K562 (cell line): ENCODE data around the gene ILF3. TPM values are rescaled to one million over a fixed set of nuclear protein-coding genes. Genes with fewer than 3 reads are reported as not detected.

Experiments
- ATAC-seq: fragments of 200-7000 bp; cut with Tn5 transposase; 3 replicates; pipeline ENCODE4 v1.9.1; 2020; ENCODE audit warnings: moderate library complexity
- BruUV-seq: library from RNA; stranded (reverse); fragments of 400-500 nt; replicated peaks from 2 replicates; lab custom pipeline; 2021; lab: Mats Ljungman, UMichigan
- CTCF ChIA-PET: fragments of 300-600 bp; formaldehyde crosslinking; extraction: SDS; loops from one replicate; lab custom pipeline; 2021; ENCODE audit warnings: low intra/inter-chr PET ratio; lab: Yijun Ruan, JAX
- POLR2A ChIA-PET: fragments of 300-600, 350-650 bp; sonication (Branson Sonifier 250); formaldehyde crosslinking; extraction: SDS; loops from one replicate; lab custom pipeline; 2021; ENCODE audit warnings: antibody characterized with exemption, inconsistent platforms; lab: Yijun Ruan, JAX
- DNase-seq, 4 experiments: peaks; one replicate each; pipeline versions ENCODE4 v3.0.0 to v3.0.0-alpha.2; 2011 to 2018; ENCODE audit warnings: low spot score in 3 of 4, mixed read lengths in 3 of 4; ENCODE audit errors: extremely low read depth in 1 of 4
- FAIRE-seq: peaks from 2 replicates; lab custom pipeline; 2011; peaks lifted over from hg19 to GRCh38; lab: Jason Lieb, UNC
- H2AFZ ChIP-seq: 2 replicates; pipeline ENCODE4 v1.6.0; 2011; ENCODE audit warnings: low read depth, low read length, control low read depth, inconsistent platforms
- H3K27ac ChIP-seq: fragments of 200-600 bp; 3 replicates; pipeline ENCODE4 v1.8.0; 2011; ENCODE audit warnings: low read depth, mild to moderate bottlenecking, control low read depth, inconsistent platforms, low read length, moderate library complexity, mixed read lengths; ENCODE audit errors: extremely low read depth
- H3K27me3 ChIP-seq, 2 experiments: fragments of 300-600 bp in 1 of 2; 2 replicates in 1 of 2; 3 replicates in 1 of 2; pipeline versions ENCODE4 v1.6.0 to v1.8.0; 2011; ENCODE audit warnings: inconsistent platforms in 2 of 2, low read length in 2 of 2, mild to moderate bottlenecking in 1 of 2, mixed read lengths in 1 of 2, moderate library complexity in 1 of 2; ENCODE audit not compliant: control insufficient read depth in 2 of 2, insufficient read depth in 2 of 2
- H3K36me3 ChIP-seq: fragments of 300-600 bp; 3 replicates; pipeline ENCODE4 v1.8.0; 2011; ENCODE audit warnings: mild to moderate bottlenecking, low read length, inconsistent platforms; ENCODE audit not compliant: control insufficient read depth, insufficient read depth
- H3K4me1 ChIP-seq, 2 experiments: fragments of 200-600 bp in 1 of 2; replicated peaks in 1 of 2; 2 replicates in 1 of 2; 3 replicates in 1 of 2; pipeline versions ENCODE4 v1.5.1 to v1.8.0; 2011; ENCODE audit warnings: inconsistent platforms in 2 of 2, low read length in 2 of 2, mild to moderate bottlenecking in 1 of 2, mixed read lengths in 1 of 2, moderate library complexity in 1 of 2; ENCODE audit not compliant: control insufficient read depth in 2 of 2, insufficient read depth in 2 of 2
- H3K4me2 ChIP-seq: 2 replicates; pipeline ENCODE4 v1.6.1; 2011; ENCODE audit warnings: low read length, control low read depth, inconsistent platforms, mixed read lengths; ENCODE audit not compliant: insufficient read depth
- H3K4me3 ChIP-seq: fragments of 200-600 bp; sonication (generic), shearing (Covaris generic); 2 replicates; pipeline ENCODE4 v1.5.1; 2016; ENCODE audit warnings: control low read depth, inconsistent platforms
- H3K79me2 ChIP-seq: fragments of 200-600 bp; 3 replicates; pipeline ENCODE4 v1.8.0; 2011; ENCODE audit warnings: low read length, inconsistent platforms; ENCODE audit not compliant: control insufficient read depth, insufficient read depth
- H3K9ac ChIP-seq, 2 experiments: 2 replicates each; pipeline versions ENCODE4 v1.6.0 to v1.6.1; 2011; ENCODE audit warnings: low read depth in 2 of 2, low read length in 2 of 2, control low read depth in 1 of 2, inconsistent platforms in 1 of 2, mild to moderate bottlenecking in 1 of 2, mixed read lengths in 1 of 2; ENCODE audit not compliant: insufficient read depth in 1 of 2
- H3K9me1 ChIP-seq: one replicate; pipeline ENCODE4 v1.6.0; 2011; ENCODE audit warnings: inconsistent platforms, mild to moderate bottlenecking, low read length, moderate library complexity; ENCODE audit not compliant: control insufficient read depth, insufficient read depth
- H3K9me3 ChIP-seq: replicated peaks from 2 replicates; pipeline ENCODE4 v1.5.1; 2011; ENCODE audit warnings: low read depth, low read length, inconsistent platforms; ENCODE audit not compliant: control insufficient read depth, insufficient read depth
- H4K20me1 ChIP-seq: replicated peaks from 2 replicates; pipeline ENCODE4 v1.6.1; 2011; ENCODE audit warnings: low read length, inconsistent platforms, mixed read lengths; ENCODE audit not compliant: control insufficient read depth, insufficient read depth
- BCOR ChIP-seq: fragments of 450-650 bp; IDR thresholded peaks from 2 replicates; pipeline ENCODE4 v1.6.1; 2016
- CHAMP1 ChIP-seq: fragments of 450-650 bp; IDR thresholded peaks from 2 replicates; pipeline ENCODE4 v1.6.1; 2016; ENCODE audit warnings: mild to moderate bottlenecking
- ELK1 ChIP-seq: sonication (generic); formaldehyde crosslinking; IDR thresholded peaks from 2 replicates; pipeline ENCODE4 v1.8.1; 2022; ENCODE audit warnings: missing genetic modification reagents
- FOXM1 ChIP-seq, 2 experiments: fragments of 450-650 bp in 1 of 2; sonication (generic) in 1 of 2; formaldehyde crosslinking in 1 of 2; IDR thresholded peaks; 2 replicates each; pipeline versions ENCODE4 v1.6.1 to v1.9.0; 2017 to 2022; ENCODE audit warnings: low read depth in 2 of 2, mild to moderate bottlenecking in 2 of 2, missing genetic modification reagents in 1 of 2, moderate library complexity in 1 of 2
- ILK ChIP-seq: fragments of 450-650 bp; IDR thresholded peaks from 2 replicates; pipeline ENCODE4 v1.6.1; 2016; ENCODE audit warnings: missing genetic modification characterization, low read depth, mild to moderate bottlenecking, missing compliant biosample characterization, moderate library complexity, borderline replicate concordance
- KAT7 ChIP-seq: sonication (generic); formaldehyde crosslinking; IDR thresholded peaks from 2 replicates; pipeline ENCODE4 v1.8.0; 2022; ENCODE audit warnings: missing genetic modification reagents, mild to moderate bottlenecking, borderline replicate concordance
- KLF16 ChIP-seq: IDR thresholded peaks from 2 replicates; pipeline ENCODE4 v1.6.1; 2016; ENCODE audit warnings: antibody characterized with exemption
- MYBL2 ChIP-seq, 2 experiments: fragments of 450-650 bp in 1 of 2; sonication (generic) in 1 of 2; formaldehyde crosslinking in 1 of 2; IDR thresholded peaks; 2 replicates each; pipeline versions ENCODE4 v1.6.1 to v1.8.1; 2017 to 2022; ENCODE audit warnings: borderline replicate concordance in 1 of 2, inconsistent platforms in 1 of 2, low read depth in 1 of 2, mild to moderate bottlenecking in 1 of 2, missing genetic modification reagents in 1 of 2, moderate library complexity in 1 of 2
- NCOA6 ChIP-seq: fragments of 450-650 bp; IDR thresholded peaks from 2 replicates; pipeline ENCODE4 v1.6.1; 2017; ENCODE audit warnings: mild to moderate bottlenecking
- SAFB ChIP-seq: fragments of 200-400 bp; formaldehyde crosslinking; IDR thresholded peaks from 2 replicates; pipeline ENCODE4 v1.6.1; 2017; ENCODE audit warnings: low read depth, low read length, borderline replicate concordance
- ZNF280B ChIP-seq: fragments of 250-450 bp; sonication (Bioruptor Pico); IDR thresholded peaks from 2 replicates; pipeline ENCODE4 v1.5.1; 2021; ENCODE audit warnings: mild to moderate bottlenecking
- ZNF830 ChIP-seq: fragments of 250-450 bp; sonication (Bioruptor Pico); IDR thresholded peaks from 2 replicates; pipeline ENCODE4 v1.5.0; 2021; ENCODE audit warnings: mild to moderate bottlenecking
- WGBS: fragments of 100-300 bp; shearing (Covaris generic); methylation state at CpG from one replicate; pipeline ENCODE4 v1.1.6; 2016; ENCODE audit warnings: low coverage, mixed read lengths; ENCODE audit not compliant: insufficient coverage; ENCODE audit errors: missing lambda C conversion rate; 5-methylcytosine and 5-hydroxymethylcytosine counted together
- in situ Hi-C: fragments of 300-500 bp; cut with MboI; formaldehyde crosslinking; loops from 4 replicates; pipeline ENCODE4 v1.15.0; 2018; ENCODE audit warnings: inconsistent platforms, mixed read lengths
- intact Hi-C: fragments of 100-400 bp; cut with micrococcal nuclease; formaldehyde crosslinking; loops from 2 replicates; pipeline ENCODE4 v1.14.2; 2022
- polyA plus RNA-seq, 8 experiments: library from polyadenylated mRNA; depleted of rRNA in 4 of 8; stranded (reverse) in 5 of 8; unstranded in 3 of 8; fragments of >200 nt; fragmentation: Nextera tagmentation in 2 of 8; fragmentation: Illumina TruSeq in 1 of 8; extraction: Ambion mirVana in 2 of 8; extraction: Trizol in 1 of 8; gene quantifications; 2 replicates each; pipeline versions ENCODE4 v1.2.1 to v1.2.3, GENCODE V29; 2011 to 2014; ENCODE audit warnings: inconsistent platforms in 1 of 8, missing spikeins in 1 of 8
- total RNA-seq, 7 experiments: library from RNA; depleted of rRNA in 6 of 7; stranded (reverse); fragments of >200 nt in 6 of 7; fragmentation: Illumina TruSeq in 2 of 7; extraction: Trizol in 2 of 7; gene quantifications; 2 replicates each; pipeline versions ENCODE4 v1.2.1 to v1.2.3, GENCODE V29; 2011 to 2021; ENCODE audit warnings: low replicate concordance in 1 of 7
- TF ChIP-seq, protein P1 (sequence below): sonication (generic); formaldehyde crosslinking; IDR thresholded peaks from 2 replicates; pipeline ENCODE4 v1.8.0; 2022; ENCODE audit warnings: mild to moderate bottlenecking, missing genetic modification reagents

ILF3 gene
- total and polyA plus RNA-seq, 9 of the 15 experiments (the other 6 are each of a cell fraction or from before 2014, with no cell fraction given) = 26.0 to 453 (median 175) TPM

- H3K4me3 ChIP-seq = no peak overlapping the region
- peaks cover 99% of the 10 kb centered on the region for H3K36me3 ChIP-seq
- no peak overlapping the region for H3K27ac ChIP-seq
- peaks cover 17% of the 10 kb centered on the region for H3K79me2 ChIP-seq
- H3K9ac ChIP-seq = no peak overlapping the region; a peak in 1 of 4 replicates
- ATAC-seq (no peak), DNase-seq (no peak), FAIRE-seq (no peak)
- H3K4me2 ChIP-seq = no peak overlapping the region
- H3K27me3 ChIP-seq = no peaks in the 10 kb centered on the region
- H3K9me1 ChIP-seq = no peaks in the 10 kb centered on the region
- no peaks in the 10 kb centered on the region for H3K9me3 ChIP-seq
- intact Hi-C loops (no loop called here), in situ Hi-C loops (no loop called here)
- H2AFZ ChIP-seq = no peak overlapping the region
- CTCF ChIA-PET = no interaction called here
- WGBS = 93% methylated on average over 15 of the region's 15 CpGs
- no TSS peak for BruUV-seq
- H4K20me1 ChIP-seq = peaks cover 11% of the 10 kb centered on the region; the same call in 1 of the 2 replicates
- POLR2A ChIA-PET = interaction anchor here (0.6 to 2.9 kb wide), 4 partner anchors 9 to 54 kb away, joined by 4 to 13 read pairs (median 10); no protein-coding TSS in a partner anchor
- peaks cover 0 to 6% of the 10 kb centered on the region in 2 experiments; a peak in 1 of 5 replicates for H3K4me1 ChIP-seq
- no peak for TF ChIP-seq ILK (tag)
- no peak for TF ChIP-seq NCOA6
- TF ChIP-seq FOXM1 (IDR thresholded peaks at IDR 0.05; ENCODE audit: low read depth) = no peak
- TF ChIP-seq FOXM1 (CRISPR knock-in tag; IDR thresholded peaks at IDR 0.05; ENCODE audit: low read depth) = no peak
- TF ChIP-seq ELK1 (CRISPR knock-in tag) = no peak
- no peak for TF ChIP-seq KLF16
- no peak for TF ChIP-seq ZNF280B
- no peak for TF ChIP-seq MYBL2 (IDR thresholded peaks at IDR 0.05; ENCODE audit: low read depth)
- TF ChIP-seq MYBL2 (CRISPR knock-in tag; IDR thresholded peaks at IDR 0.05; ENCODE audit: borderline replicate concordance) = no peak
- TF ChIP-seq SAFB = no peak
- TF ChIP-seq, protein P1, sequence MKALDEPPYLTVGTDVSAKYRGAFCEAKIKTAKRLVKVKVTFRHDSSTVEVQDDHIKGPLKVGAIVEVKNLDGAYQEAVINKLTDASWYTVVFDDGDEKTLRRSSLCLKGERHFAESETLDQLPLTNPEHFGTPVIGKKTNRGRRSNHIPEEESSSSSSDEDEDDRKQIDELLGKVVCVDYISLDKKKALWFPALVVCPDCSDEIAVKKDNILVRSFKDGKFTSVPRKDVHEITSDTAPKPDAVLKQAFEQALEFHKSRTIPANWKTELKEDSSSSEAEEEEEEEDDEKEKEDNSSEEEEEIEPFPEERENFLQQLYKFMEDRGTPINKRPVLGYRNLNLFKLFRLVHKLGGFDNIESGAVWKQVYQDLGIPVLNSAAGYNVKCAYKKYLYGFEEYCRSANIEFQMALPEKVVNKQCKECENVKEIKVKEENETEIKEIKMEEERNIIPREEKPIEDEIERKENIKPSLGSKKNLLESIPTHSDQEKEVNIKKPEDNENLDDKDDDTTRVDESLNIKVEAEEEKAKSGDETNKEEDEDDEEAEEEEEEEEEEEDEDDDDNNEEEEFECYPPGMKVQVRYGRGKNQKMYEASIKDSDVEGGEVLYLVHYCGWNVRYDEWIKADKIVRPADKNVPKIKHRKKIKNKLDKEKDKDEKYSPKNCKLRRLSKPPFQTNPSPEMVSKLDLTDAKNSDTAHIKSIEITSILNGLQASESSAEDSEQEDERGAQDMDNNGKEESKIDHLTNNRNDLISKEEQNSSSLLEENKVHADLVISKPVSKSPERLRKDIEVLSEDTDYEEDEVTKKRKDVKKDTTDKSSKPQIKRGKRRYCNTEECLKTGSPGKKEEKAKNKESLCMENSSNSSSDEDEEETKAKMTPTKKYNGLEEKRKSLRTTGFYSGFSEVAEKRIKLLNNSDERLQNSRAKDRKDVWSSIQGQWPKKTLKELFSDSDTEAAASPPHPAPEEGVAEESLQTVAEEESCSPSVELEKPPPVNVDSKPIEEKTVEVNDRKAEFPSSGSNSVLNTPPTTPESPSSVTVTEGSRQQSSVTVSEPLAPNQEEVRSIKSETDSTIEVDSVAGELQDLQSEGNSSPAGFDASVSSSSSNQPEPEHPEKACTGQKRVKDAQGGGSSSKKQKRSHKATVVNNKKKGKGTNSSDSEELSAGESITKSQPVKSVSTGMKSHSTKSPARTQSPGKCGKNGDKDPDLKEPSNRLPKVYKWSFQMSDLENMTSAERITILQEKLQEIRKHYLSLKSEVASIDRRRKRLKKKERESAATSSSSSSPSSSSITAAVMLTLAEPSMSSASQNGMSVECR (CRISPR knock-in tag) = no peak
- no peak for TF ChIP-seq ZNF830 (CRISPR knock-in tag)
- TF ChIP-seq BCOR = no peak
- no peak for TF ChIP-seq KAT7 (CRISPR knock-in tag)
- no peak for TF ChIP-seq CHAMP1
Measured at GRCh38 chr19:10683064-10683426, 28.9 kb downstream of the ILF3 start.
